SK-N-MC (cell line): ENCODE data around the gene ERVK3-1.

Source experiments
- DNase-seq: peaks from one replicate; pipeline ENCODE4 v3.0.0-alpha.2; 2011; ENCODE audit warnings: low read depth, low spot score
- H3K27ac ChIP-seq: fragments of 200-600 bp; sonication (generic); 2 replicates; pipeline ENCODE4 v1.5.1; 2016; ENCODE audit warnings: mixed run types
- H3K36me3 ChIP-seq: fragments of 200-600 bp; sonication (generic); 2 replicates; pipeline ENCODE4 v1.6.1; 2017; ENCODE audit warnings: antibody characterized with exemption, low read length, mixed read lengths; ENCODE audit not compliant: insufficient read depth
- H3K4me3 ChIP-seq: fragments of 200-600 bp; sonication (generic); 2 replicates; pipeline ENCODE4 v1.5.1; 2016
- H3K9ac ChIP-seq: fragments of 200-600 bp; sonication (generic); 2 replicates; pipeline ENCODE4 v1.8.0; 2017; ENCODE audit warnings: mixed run types, mixed read lengths; ENCODE audit not compliant: insufficient read length
- H3K9me3 ChIP-seq: fragments of 200-600 bp; sonication (generic); 2 replicates; pipeline ENCODE4 v1.6.1; 2017; ENCODE audit warnings: low read depth, mild to moderate bottlenecking, antibody characterized with exemption, low read length, moderate library complexity, mixed read lengths
- EZH2 ChIP-seq: fragments of 200-600 bp; sonication (generic); IDR thresholded peaks from one replicate; pipeline ENCODE4 v1.6.1; 2017; ENCODE audit warnings: antibody characterized with exemption
- FOXP2 ChIP-seq: optimal IDR thresholded peaks from 2 replicates; pipeline ENCODE3; 2011; ENCODE audit warnings: mild to moderate bottlenecking, moderate library complexity; ENCODE audit not compliant: insufficient read depth; ENCODE audit errors: extremely low read length, control extremely low read depth
- POLR2AphosphoS5 ChIP-seq: IDR thresholded peaks from 2 replicates; pipeline ENCODE4 v1.6.1; 2012; ENCODE audit warnings: mild to moderate bottlenecking, low read depth, low read length, borderline replicate concordance

Gene ERVK3-1

GRCh38 chr19:58330458-58330857 lies 25.3 kb downstream of the ERVK3-1 start:
- no peak for TF ChIP-seq FOXP2
- TF ChIP-seq EZH2, result no peak
- TF ChIP-seq POLR2AphosphoS5, result no peak
- no peak for DNase-seq
- Histone ChIP-seq H3K9me3 (no peaks in the 10 kb centered on the region), H3K36me3 (no peaks in the 10 kb centered on the region), H3K9ac (no peak overlapping the region), H3K4me3 (no peak overlapping the region), H3K27ac (no peak overlapping the region)

GRCh38 chr19:58332697-58333096 lies 27.5 kb downstream of the ERVK3-1 start:
- DNase-seq, result no peak
- no peak overlapping the region for H3K27ac ChIP-seq
- no peak overlapping the region for H3K4me3 ChIP-seq
- no peak for TF ChIP-seq POLR2AphosphoS5
- no peak for TF ChIP-seq EZH2
- no peak for TF ChIP-seq FOXP2
- H3K9me3 ChIP-seq, result no peaks in the 10 kb centered on the region
- no peaks in the 10 kb centered on the region; the same call in 1 of the 2 replicates for H3K36me3 ChIP-seq
- no peak overlapping the region for H3K9ac ChIP-seq

GRCh38 chr19:58334691-58335249 lies 29.6 kb downstream of the ERVK3-1 start:
- Histone ChIP-seq H3K9me3 (no peaks in the 10 kb centered on the region), H3K27ac (no peak overlapping the region), H3K4me3 (no peak overlapping the region), H3K9ac (no peak overlapping the region), H3K36me3 (peaks cover 13% of the 10 kb centered on the region; the same call in 1 of the 2 replicates)
- DNase-seq, result no peak
- TF ChIP-seq FOXP2 (no peak), EZH2 (no peak), POLR2AphosphoS5 (no peak)

GRCh38 chr19:58335630-58336029 lies 30.5 kb downstream of the ERVK3-1 start:
- Histone ChIP-seq H3K9me3 (no peaks in the 10 kb centered on the region), H3K9ac (no peak overlapping the region), H3K36me3 (peaks cover 13% of the 10 kb centered on the region; the same call in 1 of the 2 replicates), H3K4me3 (no peak overlapping the region), H3K27ac (no peak overlapping the region)
- no peak for TF ChIP-seq FOXP2
- no peak for TF ChIP-seq EZH2
- TF ChIP-seq POLR2AphosphoS5, result no peak
- DNase-seq, result no peak

GRCh38 chr19:58336216-58336615 lies 31.0 kb downstream of the ERVK3-1 start:
- Histone ChIP-seq H3K4me3 (no peak overlapping the region), H3K27ac (no peak overlapping the region), H3K9ac (no peak overlapping the region), H3K9me3 (no peaks in the 10 kb centered on the region), H3K36me3 (peaks cover 13% of the 10 kb centered on the region; the same call in 1 of the 2 replicates)
- no peak for TF ChIP-seq POLR2AphosphoS5
- TF ChIP-seq EZH2, result no peak
- TF ChIP-seq FOXP2, result no peak
- no peak for DNase-seq

- DNase-seq, result no peak
- TF ChIP-seq EZH2, result no peak
- Histone ChIP-seq H3K27ac (no peak overlapping the region), H3K9me3 (no peaks in the 10 kb centered on the region), H3K4me3 (no peak overlapping the region), H3K36me3 (peaks cover 13% of the 10 kb centered on the region; the same call in 1 of the 2 replicates), H3K9ac (no peak overlapping the region)
These were observed 31.6 kb downstream of the ERVK3-1 start for GRCh38 chr19:58336820-58337219.

- no peak for DNase-seq
- H3K4me3 ChIP-seq, result no peak overlapping the region
- H3K36me3 ChIP-seq, result peaks cover 13% of the 10 kb centered on the region; the same call in 1 of the 2 replicates
- TF ChIP-seq FOXP2, result no peak
- TF ChIP-seq POLR2AphosphoS5, result no peak
- TF ChIP-seq EZH2, result no peak
- H3K9ac ChIP-seq, result no peak overlapping the region
- no peak overlapping the region for H3K27ac ChIP-seq
- no peaks in the 10 kb centered on the region for H3K9me3 ChIP-seq
These were observed 33.2 kb downstream of the ERVK3-1 start for GRCh38 chr19:58338336-58338735.

- DNase-seq, result no peak
- no peaks in the 10 kb centered on the region for H3K9me3 ChIP-seq
- peaks cover 13% of the 10 kb centered on the region; the same call in 1 of the 2 replicates for H3K36me3 ChIP-seq
- no peak overlapping the region for H3K4me3 ChIP-seq
- H3K9ac ChIP-seq, result no peak overlapping the region
- TF ChIP-seq POLR2AphosphoS5, result no peak
- no peak for TF ChIP-seq EZH2
- no peak for TF ChIP-seq FOXP2
- H3K27ac ChIP-seq, result no peak overlapping the region
These were observed 33.8 kb downstream of the ERVK3-1 start for GRCh38 chr19:58338825-58339558.
